SK-N-SH treated with all-trans-retinoic acid at 6 μM for 48 hours (cell line): ENCODE results near the gene FAM83E.

Experiments
- ATAC-seq: fragments of 200-7000 bp; cut with Tn5 transposase; 3 replicates; pipeline ENCODE4 v1.9.1; 2020; ENCODE audit warnings: mild to moderate bottlenecking, moderate library complexity
- ARNTL ChIP-seq: fragments of 450-650 bp; formaldehyde crosslinking; IDR thresholded peaks from 2 replicates; pipeline ENCODE4 v1.5.0; 2020; ENCODE audit warnings: low read depth, mild to moderate bottlenecking, moderate library complexity, borderline replicate concordance
- BACH2 ChIP-seq: fragments of 250-450 bp; sonication (Bioruptor Pico); IDR thresholded peaks from 2 replicates; pipeline ENCODE4 v1.9.0; 2021; ENCODE audit warnings: mild to moderate bottlenecking, borderline replicate concordance
- CSDC2 ChIP-seq: fragments of 250-450 bp; sonication (Bioruptor Pico); IDR thresholded peaks from 2 replicates; pipeline ENCODE4 v1.5.0; 2020; ENCODE audit warnings: mild to moderate bottlenecking, moderate library complexity
- ESRRG ChIP-seq: fragments of 250-450 bp; sonication (Bioruptor Pico); IDR thresholded peaks from 2 replicates; pipeline ENCODE4 v1.6.1; 2021; ENCODE audit warnings: mild to moderate bottlenecking
- GLIS3 ChIP-seq: fragments of 250-450 bp; sonication (Bioruptor Pico); IDR thresholded peaks from 2 replicates; pipeline ENCODE4 v1.5.0; 2020; ENCODE audit warnings: mild to moderate bottlenecking, moderate library complexity
- ISL1 ChIP-seq: fragments of 250-450 bp; sonication (Bioruptor Pico); IDR thresholded peaks from 2 replicates; pipeline ENCODE4 v2.1.2; 2022; ENCODE audit warnings: mild to moderate bottlenecking, moderate library complexity
- OSR1 ChIP-seq: fragments of 250-450 bp; sonication (Bioruptor Pico); IDR thresholded peaks from 2 replicates; pipeline ENCODE4 v1.8.0; 2022; ENCODE audit warnings: moderate library complexity, mild to moderate bottlenecking, inconsistent platforms
- PPARA ChIP-seq: fragments of 250-450 bp; sonication (Bioruptor Pico); IDR thresholded peaks from 2 replicates; pipeline ENCODE4 v1.5.0; 2020; ENCODE audit warnings: mild to moderate bottlenecking, borderline replicate concordance
- RARB ChIP-seq: fragments of 250-450 bp; sonication (Bioruptor Pico); IDR thresholded peaks from 2 replicates; pipeline ENCODE4 v1.8.0; 2021; ENCODE audit warnings: mild to moderate bottlenecking, moderate library complexity
- SNAI2 ChIP-seq: fragments of 250-450 bp; sonication (Bioruptor Pico); IDR thresholded peaks from 2 replicates; pipeline ENCODE4 v1.5.0; 2020; ENCODE audit warnings: mild to moderate bottlenecking, moderate library complexity
- TCF4 ChIP-seq: fragments of 250-450 bp; sonication (Bioruptor Pico); IDR thresholded peaks from 2 replicates; pipeline ENCODE4 v1.8.0; 2021; ENCODE audit warnings: mild to moderate bottlenecking, moderate library complexity, borderline replicate concordance
- TOX ChIP-seq: fragments of 250-450 bp; sonication (Bioruptor Pico); IDR thresholded peaks from 2 replicates; pipeline ENCODE4 v1.8.0; 2021; ENCODE audit warnings: mild to moderate bottlenecking, moderate library complexity, borderline replicate concordance
- ZC3H10 ChIP-seq: fragments of 250-450 bp; sonication (Bioruptor Pico); IDR thresholded peaks from 2 replicates; pipeline ENCODE4 v1.5.1; 2021; ENCODE audit warnings: mild to moderate bottlenecking, moderate library complexity
- ZFP3 ChIP-seq: fragments of 250-450 bp; sonication (Bioruptor Pico); IDR thresholded peaks from 2 replicates; pipeline ENCODE4 v1.5.0; 2020; ENCODE audit warnings: mild to moderate bottlenecking, moderate library complexity
- ZFP30 ChIP-seq: fragments of 450-650 bp; formaldehyde crosslinking; IDR thresholded peaks from 2 replicates; pipeline ENCODE4 v1.5.0; 2022; ENCODE audit warnings: mild to moderate bottlenecking, moderate library complexity
- ZNF565 ChIP-seq: fragments of 450-650 bp; formaldehyde crosslinking; conservative IDR thresholded peaks from 2 replicates; pipeline ENCODE4 v1.5.0; 2020; ENCODE audit warnings: low read depth, mild to moderate bottlenecking, moderate library complexity
- ZNF8 ChIP-seq: fragments of 450-650 bp; formaldehyde crosslinking; IDR thresholded peaks from 2 replicates; pipeline ENCODE4 v1.5.0; 2020; ENCODE audit warnings: mild to moderate bottlenecking, moderate library complexity
- TF ChIP-seq, protein P1 (sequence below): fragments of 250-450 bp; sonication (Bioruptor Pico); IDR thresholded peaks from 2 replicates; pipeline ENCODE4 v1.5.1; 2020; ENCODE audit warnings: low read depth, mild to moderate bottlenecking, moderate library complexity
- TF ChIP-seq, protein P2 (sequence below): fragments of 250-450 bp; sonication (Bioruptor Pico); IDR thresholded peaks from 2 replicates; pipeline ENCODE4 v1.5.0; 2020; ENCODE audit warnings: mild to moderate bottlenecking, moderate library complexity
- TF ChIP-seq, protein P3 (sequence below): fragments of 250-450 bp; sonication (Bioruptor Pico); IDR thresholded peaks from 2 replicates; pipeline ENCODE4 v1.8.0; 2021; ENCODE audit warnings: low read depth, mild to moderate bottlenecking, moderate library complexity, borderline replicate concordance
- TF ChIP-seq, protein P4 (sequence below): fragments of 250-450 bp; sonication (Bioruptor Pico); IDR thresholded peaks from 2 replicates; pipeline ENCODE4 v1.8.0; 2020; ENCODE audit warnings: mild to moderate bottlenecking, moderate library complexity, borderline replicate concordance
- TF ChIP-seq, protein P5 (sequence below): fragments of 250-450 bp; sonication (Bioruptor Pico); IDR thresholded peaks from 2 replicates; pipeline ENCODE4 v1.5.1; 2021; ENCODE audit warnings: mild to moderate bottlenecking, moderate library complexity

The FAM83E gene

DNA sequence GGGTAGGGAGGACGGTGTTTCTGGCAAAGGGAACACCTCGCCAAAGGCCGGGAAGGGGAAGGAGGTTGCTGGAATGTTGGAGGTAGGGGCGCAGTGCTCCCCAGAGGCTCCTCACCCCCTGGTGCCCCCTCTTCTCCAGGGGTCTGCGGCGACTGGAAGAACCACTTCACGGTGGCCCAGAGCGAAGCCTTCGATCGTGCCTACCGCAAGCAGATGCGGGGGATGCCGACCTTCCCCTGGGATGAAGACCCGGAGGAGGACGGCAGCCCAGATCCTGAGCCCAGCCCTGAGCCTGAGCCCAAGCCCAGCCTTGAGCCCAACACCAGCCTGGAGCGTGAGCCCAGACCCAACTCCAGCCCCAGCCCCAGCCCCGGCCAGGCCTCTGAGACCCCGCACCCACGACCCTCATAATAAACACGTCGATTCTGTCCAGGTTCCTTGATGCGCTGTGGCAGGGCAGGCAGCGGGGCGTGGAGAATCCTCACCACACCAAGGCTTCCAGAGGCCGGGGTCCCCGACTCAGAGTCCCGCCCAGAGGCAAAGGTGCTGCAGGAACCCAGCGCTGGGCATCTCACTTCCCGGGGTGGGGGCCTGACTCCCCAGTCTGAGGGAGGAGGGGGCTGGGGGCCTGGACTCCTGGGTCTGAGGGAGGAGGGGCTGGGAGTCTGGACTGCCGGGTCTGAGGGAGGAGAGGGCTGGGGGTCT lies 15.7 kb downstream of the FAM83E start:
- TF ChIP-seq, protein P1, sequence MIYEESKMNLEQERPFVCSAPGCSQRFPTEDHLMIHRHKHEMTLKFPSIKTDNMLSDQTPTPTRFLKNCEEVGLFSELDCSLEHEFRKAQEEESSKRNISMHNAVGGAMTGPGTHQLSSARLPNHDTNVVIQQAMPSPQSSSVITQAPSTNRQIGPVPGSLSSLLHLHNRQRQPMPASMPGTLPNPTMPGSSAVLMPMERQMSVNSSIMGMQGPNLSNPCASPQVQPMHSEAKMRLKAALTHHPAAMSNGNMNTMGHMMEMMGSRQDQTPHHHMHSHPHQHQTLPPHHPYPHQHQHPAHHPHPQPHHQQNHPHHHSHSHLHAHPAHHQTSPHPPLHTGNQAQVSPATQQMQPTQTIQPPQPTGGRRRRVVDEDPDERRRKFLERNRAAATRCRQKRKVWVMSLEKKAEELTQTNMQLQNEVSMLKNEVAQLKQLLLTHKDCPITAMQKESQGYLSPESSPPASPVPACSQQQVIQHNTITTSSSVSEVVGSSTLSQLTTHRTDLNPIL (CRISPR knock-in tag) = no peak
- TF ChIP-seq PPARA = no peak
- TF ChIP-seq ZFP3 (CRISPR knock-in tag) = no peak
- no peak for TF ChIP-seq ARNTL (CRISPR knock-in tag)
- no peak for ATAC-seq

DNA sequence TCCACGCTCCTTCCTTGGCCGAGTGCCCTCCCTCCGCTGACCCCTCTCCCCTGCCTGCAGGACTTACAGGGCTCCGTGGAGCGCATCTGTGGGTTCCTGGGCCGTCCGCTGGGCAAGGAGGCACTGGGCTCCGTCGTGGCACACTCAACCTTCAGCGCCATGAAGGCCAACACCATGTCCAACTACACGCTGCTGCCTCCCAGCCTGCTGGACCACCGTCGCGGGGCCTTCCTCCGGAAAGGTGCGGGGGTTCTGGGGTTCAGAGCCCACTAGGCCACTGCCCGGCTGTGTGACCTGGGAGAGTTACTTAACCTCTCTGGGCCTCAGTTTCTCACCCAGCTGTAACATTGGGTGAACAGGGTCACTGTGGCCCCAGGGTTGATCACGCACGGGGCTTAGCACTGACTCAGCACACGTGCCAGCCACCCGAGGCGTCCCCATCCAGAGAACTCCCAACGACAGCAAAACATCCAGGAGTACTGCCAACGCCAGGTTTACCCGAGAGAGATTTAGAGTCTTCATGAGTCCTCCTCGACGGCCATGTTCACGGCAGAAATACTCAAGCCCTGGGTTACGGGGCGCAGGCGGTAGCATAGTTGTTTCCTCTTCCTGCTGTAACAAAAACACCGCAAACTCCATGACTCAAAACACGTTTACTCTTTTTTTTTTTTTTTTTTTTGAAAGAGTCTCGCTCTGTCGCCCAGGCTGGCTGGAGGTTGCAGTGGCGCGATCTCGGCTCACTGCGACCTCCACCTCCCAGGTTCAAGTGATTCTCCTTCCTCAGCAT lies 18.0 kb downstream of the FAM83E start:
- ATAC-seq = no peak
- TF ChIP-seq CSDC2 = no peak
- no peak for TF ChIP-seq TOX
- TF ChIP-seq, protein P1 (CRISPR knock-in tag) = no peak
- TF ChIP-seq ZC3H10 = no peak
- no peak for TF ChIP-seq OSR1
- no peak for TF ChIP-seq BACH2 (CRISPR knock-in tag)
- TF ChIP-seq, protein P2, sequence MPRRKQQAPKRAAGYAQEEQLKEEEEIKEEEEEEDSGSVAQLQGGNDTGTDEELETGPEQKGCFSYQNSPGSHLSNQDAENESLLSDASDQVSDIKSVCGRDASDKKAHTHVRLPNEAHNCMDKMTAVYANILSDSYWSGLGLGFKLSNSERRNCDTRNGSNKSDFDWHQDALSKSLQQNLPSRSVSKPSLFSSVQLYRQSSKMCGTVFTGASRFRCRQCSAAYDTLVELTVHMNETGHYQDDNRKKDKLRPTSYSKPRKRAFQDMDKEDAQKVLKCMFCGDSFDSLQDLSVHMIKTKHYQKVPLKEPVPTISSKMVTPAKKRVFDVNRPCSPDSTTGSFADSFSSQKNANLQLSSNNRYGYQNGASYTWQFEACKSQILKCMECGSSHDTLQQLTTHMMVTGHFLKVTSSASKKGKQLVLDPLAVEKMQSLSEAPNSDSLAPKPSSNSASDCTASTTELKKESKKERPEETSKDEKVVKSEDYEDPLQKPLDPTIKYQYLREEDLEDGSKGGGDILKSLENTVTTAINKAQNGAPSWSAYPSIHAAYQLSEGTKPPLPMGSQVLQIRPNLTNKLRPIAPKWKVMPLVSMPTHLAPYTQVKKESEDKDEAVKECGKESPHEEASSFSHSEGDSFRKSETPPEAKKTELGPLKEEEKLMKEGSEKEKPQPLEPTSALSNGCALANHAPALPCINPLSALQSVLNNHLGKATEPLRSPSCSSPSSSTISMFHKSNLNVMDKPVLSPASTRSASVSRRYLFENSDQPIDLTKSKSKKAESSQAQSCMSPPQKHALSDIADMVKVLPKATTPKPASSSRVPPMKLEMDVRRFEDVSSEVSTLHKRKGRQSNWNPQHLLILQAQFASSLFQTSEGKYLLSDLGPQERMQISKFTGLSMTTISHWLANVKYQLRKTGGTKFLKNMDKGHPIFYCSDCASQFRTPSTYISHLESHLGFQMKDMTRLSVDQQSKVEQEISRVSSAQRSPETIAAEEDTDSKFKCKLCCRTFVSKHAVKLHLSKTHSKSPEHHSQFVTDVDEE = no peak
- TF ChIP-seq ZNF565 (CRISPR knock-in tag) = no peak
- TF ChIP-seq ARNTL (CRISPR knock-in tag) = no peak
- no peak for TF ChIP-seq GLIS3 (CRISPR knock-in tag)
- no peak for TF ChIP-seq PPARA
- no peak for TF ChIP-seq ZFP30
- no peak for TF ChIP-seq SNAI2 (CRISPR knock-in tag)
- TF ChIP-seq, protein P3, sequence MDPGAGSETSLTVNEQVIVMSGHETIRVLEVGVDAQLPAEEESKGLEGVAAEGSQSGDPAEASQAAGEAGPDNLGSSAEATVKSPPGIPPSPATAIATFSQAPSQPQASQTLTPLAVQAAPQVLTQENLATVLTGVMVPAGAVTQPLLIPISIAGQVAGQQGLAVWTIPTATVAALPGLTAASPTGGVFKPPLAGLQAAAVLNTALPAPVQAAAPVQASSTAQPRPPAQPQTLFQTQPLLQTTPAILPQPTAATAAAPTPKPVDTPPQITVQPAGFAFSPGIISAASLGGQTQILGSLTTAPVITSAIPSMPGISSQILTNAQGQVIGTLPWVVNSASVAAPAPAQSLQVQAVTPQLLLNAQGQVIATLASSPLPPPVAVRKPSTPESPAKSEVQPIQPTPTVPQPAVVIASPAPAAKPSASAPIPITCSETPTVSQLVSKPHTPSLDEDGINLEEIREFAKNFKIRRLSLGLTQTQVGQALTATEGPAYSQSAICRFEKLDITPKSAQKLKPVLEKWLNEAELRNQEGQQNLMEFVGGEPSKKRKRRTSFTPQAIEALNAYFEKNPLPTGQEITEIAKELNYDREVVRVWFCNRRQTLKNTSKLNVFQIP (CRISPR knock-in tag) = no peak
- no peak for TF ChIP-seq ZNF8 (CRISPR knock-in tag)
- TF ChIP-seq, protein P4, sequence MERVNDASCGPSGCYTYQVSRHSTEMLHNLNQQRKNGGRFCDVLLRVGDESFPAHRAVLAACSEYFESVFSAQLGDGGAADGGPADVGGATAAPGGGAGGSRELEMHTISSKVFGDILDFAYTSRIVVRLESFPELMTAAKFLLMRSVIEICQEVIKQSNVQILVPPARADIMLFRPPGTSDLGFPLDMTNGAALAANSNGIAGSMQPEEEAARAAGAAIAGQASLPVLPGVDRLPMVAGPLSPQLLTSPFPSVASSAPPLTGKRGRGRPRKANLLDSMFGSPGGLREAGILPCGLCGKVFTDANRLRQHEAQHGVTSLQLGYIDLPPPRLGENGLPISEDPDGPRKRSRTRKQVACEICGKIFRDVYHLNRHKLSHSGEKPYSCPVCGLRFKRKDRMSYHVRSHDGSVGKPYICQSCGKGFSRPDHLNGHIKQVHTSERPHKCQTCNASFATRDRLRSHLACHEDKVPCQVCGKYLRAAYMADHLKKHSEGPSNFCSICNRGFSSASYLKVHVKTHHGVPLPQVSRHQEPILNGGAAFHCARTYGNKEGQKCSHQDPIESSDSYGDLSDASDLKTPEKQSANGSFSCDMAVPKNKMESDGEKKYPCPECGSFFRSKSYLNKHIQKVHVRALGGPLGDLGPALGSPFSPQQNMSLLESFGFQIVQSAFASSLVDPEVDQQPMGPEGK (CRISPR knock-in tag) = no peak
- TF ChIP-seq ISL1 (CRISPR knock-in tag) = no peak
- TF ChIP-seq TCF4 (CRISPR knock-in tag) = no peak

DNA sequence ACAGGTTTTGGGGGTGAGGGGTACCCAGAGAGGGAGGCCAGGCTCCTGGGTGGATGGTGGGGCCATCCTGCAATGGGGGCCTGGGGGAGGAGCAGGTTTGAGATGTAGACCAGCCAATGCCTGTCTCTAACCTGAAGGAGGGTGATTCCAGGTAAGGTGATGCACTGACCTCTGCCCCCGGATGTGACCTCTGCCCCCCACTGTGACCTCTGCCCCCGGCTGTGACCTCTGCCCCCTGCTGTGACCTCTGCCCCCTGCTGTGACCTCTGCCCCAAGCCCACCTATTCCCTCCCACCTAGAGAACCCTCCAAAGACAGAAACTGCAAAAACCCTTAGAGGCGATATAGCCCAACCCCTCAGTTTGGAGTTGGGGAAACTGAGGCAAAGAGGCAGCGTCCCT lies 18.6 kb downstream of the FAM83E start:
- TF ChIP-seq, protein P3 (CRISPR knock-in tag) = no peak
- TF ChIP-seq, protein P5, sequence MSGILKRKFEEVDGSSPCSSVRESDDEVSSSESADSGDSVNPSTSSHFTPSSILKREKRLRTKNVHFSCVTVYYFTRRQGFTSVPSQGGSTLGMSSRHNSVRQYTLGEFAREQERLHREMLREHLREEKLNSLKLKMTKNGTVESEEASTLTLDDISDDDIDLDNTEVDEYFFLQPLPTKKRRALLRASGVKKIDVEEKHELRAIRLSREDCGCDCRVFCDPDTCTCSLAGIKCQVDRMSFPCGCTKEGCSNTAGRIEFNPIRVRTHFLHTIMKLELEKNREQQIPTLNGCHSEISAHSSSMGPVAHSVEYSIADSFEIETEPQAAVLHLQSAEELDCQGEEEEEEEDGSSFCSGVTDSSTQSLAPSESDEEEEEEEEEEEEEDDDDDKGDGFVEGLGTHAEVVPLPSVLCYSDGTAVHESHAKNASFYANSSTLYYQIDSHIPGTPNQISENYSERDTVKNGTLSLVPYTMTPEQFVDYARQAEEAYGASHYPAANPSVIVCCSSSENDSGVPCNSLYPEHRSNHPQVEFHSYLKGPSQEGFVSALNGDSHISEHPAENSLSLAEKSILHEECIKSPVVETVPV (CRISPR knock-in tag) = no peak
- TF ChIP-seq SNAI2 (CRISPR knock-in tag) (no peak), RARB (CRISPR knock-in tag) (no peak), CSDC2 (no peak), ESRRG (CRISPR knock-in tag) (no peak), TOX (no peak), ZC3H10 (no peak), ISL1 (CRISPR knock-in tag) (no peak), ZFP30 (no peak)
- ATAC-seq = no peak
